ENCODE data around the gene RIC8B. TPM values are rescaled to one million over a fixed set of nuclear protein-coding genes. Genes with fewer than 3 reads are reported as not detected.
"Not testable (repeated sequence)": the region's sequence is repeated elsewhere in the genome, so short reads cannot be mapped to it uniquely, and the experiment has no call there.

The RIC8B gene
- total RNA-seq, 1 experiment from 2014 or later = 15.5 TPM

DNA sequence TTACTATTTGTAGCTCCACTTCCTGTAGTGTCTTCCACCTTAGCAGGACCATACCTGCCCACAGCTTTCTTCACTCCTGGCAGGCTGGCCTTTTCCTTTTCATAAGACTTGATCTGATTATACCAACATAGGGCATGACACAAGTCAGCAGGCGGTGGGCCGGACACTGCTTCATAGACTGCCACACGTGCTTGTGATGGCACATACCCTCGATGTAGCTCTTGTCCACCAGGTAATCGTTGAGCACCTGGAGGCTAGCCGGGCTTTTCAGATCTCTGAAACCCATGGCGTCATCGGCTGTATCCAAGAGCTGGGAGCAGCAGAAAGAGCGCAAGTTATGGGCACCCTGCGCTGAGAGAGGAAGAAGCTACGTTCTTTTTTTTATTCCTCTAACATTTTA is 127.6 kb downstream of the RIC8B start:
- no peak for DNase-seq (ENCODE audit: low read depth)

DNA sequence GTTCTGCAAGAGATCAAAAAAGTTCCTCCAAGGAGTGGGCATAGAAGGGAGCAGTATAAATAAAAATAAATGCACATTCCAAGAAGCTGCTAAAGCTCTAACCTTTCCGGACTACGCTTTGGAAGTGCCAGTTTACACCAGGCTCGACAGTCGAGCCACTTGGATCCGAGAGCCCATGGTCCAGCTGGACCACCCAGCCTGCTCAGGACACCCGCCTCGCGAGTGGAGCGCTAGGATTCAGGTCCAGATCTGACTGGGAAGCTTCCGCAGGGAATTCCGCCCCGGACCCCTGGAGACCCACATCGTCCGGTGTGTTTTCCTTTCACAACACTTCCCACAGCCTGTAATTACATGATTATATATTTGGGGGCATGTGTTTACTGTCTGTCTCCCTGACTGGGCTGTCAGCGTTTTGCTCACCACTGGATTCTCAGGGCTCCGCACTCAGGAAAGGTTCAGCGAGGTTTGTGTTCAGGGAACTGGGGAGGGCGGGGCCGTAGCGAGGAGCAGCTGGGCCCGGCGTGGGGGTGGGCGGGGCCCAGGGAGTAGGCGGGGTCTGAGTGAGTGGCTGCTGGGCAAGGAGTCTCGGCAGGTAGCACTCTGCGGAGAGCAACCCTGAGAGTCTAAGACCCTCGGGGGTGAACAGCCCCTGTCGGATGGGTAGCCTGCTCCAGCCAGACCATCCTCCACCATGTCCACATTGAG is 128.9 kb downstream of the RIC8B start:
- peak; percentile 80 for DNase-seq (ENCODE audit: low read depth)

- no peak for DNase-seq (ENCODE audit: low read depth)
Measured at GRCh38 chr12:106906715-106907114, 132.2 kb downstream of the RIC8B start.

DNA sequence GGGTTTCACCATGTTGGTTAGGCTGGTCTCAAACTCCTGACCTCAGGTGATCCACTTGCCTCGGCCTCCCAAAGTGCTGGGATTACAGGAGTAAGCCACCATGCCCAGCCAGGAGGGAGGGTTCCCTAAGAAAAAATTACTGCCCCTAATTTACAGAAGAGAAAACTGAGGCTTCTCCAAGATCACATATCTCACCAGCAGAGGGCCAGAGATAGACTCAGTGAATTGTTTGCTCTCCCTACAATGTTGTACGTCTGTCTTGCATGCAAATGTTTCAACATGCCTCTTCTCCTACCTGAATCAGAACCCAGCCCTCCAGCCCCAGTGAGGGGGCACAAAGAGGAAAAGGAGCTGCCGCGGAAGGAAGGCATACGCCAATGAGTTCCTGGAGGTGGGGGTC is 132.9 kb downstream of the RIC8B start:
- DNase-seq (ENCODE audit: low read depth) = no peak

DNA sequence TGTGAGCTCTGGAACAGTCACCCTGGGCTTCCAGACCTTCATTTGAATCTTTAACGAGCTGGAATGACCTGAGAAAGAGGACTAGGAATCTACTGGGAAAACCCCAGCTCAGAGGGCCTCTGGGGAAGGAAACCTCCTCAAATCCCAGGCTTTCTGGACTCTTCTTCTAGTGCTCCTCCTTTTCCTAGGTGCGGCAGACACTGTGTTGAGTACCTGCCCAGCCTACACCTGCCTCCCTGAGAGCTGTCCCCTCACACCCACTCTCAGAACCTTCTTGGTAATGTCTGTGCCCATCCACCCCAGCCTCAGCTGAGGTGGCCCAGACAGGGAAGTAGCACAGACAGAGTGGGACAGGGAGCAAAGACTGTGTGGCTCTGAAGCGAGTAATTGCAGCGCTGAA is 133.4 kb downstream of the RIC8B start:
- no peak for DNase-seq (ENCODE audit: low read depth)

- no peak for DNase-seq (ENCODE audit: low read depth)
Measured at GRCh38 chr12:106908561-106908960, 134.1 kb downstream of the RIC8B start.

GRCh38 chr12:106910202-106910601 is 135.7 kb downstream of the RIC8B start:
- DNase-seq (ENCODE audit: low read depth) = no peak

- no peak for DNase-seq (ENCODE audit: low read depth)
Measured at GRCh38 chr12:106911581-106911980, 137.1 kb downstream of the RIC8B start.

DNA sequence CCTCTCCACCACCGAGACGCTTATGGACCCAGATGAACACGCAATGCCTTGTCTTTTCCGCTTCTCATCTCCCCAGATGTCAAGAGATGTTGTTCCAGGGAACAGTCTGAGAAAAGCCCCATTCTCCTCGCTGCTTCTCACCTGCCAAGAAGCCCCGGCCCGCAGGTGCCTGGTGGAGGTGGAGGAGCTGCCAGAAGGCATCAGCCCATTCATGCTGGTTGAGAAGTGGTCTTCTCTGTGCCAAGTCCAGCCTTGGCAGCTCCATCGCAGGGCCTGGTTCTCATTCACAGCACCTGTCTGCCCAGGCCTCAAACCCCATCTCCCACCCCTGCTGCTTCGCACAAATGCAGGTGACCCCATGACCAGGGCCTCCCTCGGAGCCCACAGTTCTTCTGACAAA is 139.0 kb downstream of the RIC8B start:
- DNase-seq (ENCODE audit: low read depth) = no peak

DNA sequence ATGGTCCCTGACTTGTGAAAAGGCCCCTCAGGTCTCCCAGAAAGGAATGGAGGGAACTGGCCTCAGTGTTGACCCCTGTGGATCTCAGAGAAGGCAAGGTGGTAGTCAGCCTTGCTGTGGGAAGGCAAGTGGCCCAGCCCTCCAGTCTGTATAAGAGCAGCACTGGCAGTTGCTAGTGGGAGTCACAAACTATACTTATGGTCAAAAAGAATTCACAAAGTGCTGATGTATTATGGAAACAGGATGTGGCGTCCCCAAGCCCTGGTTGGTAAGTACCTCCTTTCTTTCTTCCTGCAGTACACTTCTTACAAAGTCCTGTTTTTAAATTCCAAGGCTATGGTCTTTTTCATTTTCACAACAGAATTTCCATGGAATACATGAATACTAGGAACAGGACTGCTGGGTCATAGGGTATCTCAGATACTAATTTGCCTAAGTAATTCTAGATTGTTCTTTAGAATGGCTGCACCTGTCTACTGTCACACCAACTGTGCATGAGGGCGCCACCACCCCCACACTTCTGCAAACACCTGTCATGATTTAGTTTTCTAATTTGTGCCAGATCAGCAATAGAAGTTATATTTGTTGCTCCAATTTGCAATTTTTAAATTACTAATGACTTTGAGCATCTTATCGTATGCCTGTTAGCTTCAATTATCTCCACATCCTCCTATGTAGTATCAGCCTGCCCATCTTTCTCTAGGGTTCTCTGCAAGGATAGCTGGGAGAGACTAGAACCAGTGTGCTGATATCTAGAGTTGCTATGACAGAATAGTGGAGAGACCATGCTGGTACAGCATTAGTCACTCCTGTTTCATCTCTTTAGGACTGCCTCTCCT is 140.5 kb downstream of the RIC8B start:
- DNase-seq (ENCODE audit: low read depth) = no peak

DNA sequence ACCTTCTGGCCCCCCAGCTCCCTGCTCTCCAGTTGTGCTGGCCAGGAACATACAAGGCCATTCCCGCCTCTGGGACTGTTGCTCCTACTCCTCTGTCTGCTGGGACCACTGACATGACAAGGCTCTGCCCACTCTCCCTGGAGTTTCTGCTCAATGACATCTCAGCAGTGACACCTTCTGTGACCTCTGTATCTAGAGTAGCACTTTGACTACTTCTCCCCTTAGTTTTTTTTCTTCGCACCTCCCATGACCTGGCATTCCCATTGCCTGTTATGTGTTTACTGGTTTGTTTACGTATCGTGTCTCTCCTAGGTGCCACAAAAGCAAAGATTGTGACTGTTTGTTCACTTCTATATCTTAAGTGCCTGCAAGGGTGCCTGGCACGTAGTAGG is 141.1 kb downstream of the RIC8B start:
- DNase-seq (ENCODE audit: low read depth) = no peak

- DNase-seq (ENCODE audit: low read depth) = no peak
Measured at GRCh38 chr12:106917503-106917902, 143.0 kb downstream of the RIC8B start.

GRCh38 chr12:106918746-106919145 is 144.3 kb downstream of the RIC8B start:
- no peak for DNase-seq (ENCODE audit: low read depth)

DNA sequence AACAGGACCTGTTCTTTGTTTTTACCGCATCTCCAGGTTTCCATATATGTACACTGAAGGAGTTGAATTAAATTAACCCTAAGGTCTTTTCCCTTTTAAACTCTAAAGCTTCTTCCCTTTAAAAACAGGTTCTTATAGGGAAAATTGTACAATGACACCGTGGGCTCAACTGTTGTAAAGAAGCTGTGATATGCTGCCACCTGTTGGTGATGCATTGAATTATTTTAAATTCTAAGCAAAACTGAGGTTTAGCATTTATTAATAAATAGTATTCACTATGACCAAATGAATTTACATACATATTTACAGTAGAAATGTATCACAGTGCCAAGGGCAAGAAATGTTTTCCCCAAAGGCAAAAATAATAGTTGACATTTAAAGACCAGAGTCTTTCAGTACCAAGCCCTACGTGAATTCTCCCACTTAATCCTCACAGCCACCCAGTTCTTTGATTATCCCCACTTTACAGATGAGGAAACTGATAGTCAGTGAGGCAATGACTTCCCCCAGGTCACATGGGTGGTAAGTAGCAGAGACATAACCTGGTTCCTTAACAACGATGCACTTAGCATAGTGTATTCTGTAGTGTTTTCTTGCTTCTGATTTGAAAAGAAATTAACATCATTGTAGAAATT is 145.5 kb downstream of the RIC8B start:
- DNase-seq (ENCODE audit: low read depth) = peak; percentile 29

- not testable (repeated sequence) for DNase-seq (ENCODE audit: low read depth)
Measured at GRCh38 chr12:106921976-106922375, 147.5 kb downstream of the RIC8B start.

DNA sequence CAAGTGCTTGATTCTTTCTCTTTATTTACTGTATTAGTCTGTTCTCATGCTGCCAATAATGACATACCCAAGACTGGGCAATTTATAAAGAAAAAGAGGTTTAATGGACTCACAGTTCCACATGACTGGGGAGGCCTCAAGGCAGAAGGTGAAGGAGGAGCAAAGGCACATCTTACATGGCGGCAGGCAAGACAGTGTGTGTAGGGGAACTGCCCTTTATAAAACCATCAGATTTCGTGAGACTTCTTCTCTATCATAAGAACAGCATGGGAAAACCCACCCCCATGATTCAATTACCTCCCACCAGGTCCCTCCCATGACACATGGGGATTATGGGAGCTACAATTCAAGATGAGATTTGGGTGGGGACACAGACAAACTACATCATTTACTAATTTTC is 149.1 kb downstream of the RIC8B start:
- DNase-seq (ENCODE audit: low read depth) = not testable (repeated sequence)

DNA sequence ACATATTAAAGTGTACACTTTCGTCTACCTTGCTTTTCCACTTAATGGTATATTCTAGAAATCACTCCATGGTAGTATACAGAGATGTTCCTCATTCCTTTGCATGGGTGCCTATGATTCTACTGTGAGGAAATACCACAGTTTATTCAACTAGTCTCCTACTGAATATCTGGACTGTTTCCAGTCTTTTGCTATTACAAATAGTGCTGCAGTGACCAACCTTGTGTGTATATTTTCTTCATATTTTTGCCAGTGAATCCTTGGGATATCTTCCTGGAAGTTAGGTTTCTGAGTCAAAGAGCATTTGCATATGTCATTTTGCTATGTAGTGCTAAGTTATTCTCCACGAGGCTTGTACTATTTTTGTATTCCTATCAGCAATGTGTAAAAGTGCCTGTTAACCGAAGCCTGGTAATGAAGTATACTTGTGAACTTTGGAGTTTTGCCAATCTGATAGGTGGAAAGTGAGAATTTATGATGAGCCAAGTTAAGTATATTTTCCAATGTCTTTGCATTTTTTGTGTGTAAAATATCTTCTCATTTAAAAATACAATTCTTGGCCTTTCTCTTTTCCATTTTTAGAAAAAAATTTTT is 149.9 kb downstream of the RIC8B start:
- DNase-seq (ENCODE audit: low read depth) = no peak

DNA sequence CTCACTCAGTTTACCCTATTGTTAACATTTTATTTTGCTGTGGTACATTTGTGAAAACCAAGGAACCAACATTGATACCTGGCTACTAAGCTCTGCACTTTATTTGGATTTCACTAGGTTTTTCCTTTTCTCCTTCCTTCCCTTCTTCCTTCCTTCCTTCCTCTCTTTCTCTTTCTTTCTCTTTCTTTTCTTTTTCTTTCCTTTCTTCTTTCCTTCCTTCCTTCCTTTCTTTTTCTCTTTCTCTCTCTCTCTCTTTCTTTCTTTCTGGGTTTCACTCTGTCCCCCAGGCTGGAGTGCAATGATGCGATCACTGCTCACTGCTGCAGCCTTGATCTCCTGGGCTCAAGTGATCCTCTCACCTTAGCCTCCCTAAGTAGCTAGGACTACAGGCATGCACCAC is 152.2 kb downstream of the RIC8B start:
- no peak for DNase-seq (ENCODE audit: low read depth)

DNA sequence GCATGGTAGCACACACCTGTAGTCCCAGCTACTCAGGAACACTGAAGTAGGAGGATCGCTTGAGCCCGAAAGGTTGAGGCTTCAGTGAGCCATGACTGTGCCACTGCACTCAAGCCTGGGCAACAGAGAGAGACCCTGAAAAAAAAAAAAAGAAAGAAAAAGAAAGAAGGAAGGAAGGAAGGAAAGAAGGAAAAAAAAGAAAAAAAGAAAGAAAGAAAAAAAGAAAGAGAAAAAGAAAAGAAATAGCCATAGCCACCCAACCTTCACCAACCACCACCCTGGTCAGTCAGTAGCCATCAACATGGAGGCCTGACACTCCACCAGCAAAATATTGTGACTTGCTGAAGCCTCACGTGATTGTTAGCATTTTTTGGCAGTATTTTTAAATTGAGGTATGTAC is 159.8 kb downstream of the RIC8B start:
- no peak for DNase-seq (ENCODE audit: low read depth)
